ENCODE results near the gene TMEM248. TPM values are rescaled to one million over a fixed set of nuclear protein-coding genes. Genes with fewer than 3 reads are reported as not detected.
"Not testable (repeated sequence)": the region's sequence is repeated elsewhere in the genome, so short reads cannot be mapped to it uniquely, and the experiment has no call there.

Gene TMEM248
- total RNA-seq, 2 donors from 2014 or later: 52.1 to 64.9 TPM

- no peaks in the 10 kb centered on the region for H3K27me3 ChIP-seq
Measured at GRCh38 chr7:66904063-66904593, 16.9 kb upstream of the TMEM248 start.

GRCh38 chr7:66905278-66905677 lies 15.7 kb upstream of the TMEM248 start:
- Histone ChIP-seq H3K9me3 (no peaks in the 10 kb centered on the region), H3K4me1 (no peaks in the 10 kb centered on the region), H3K4me3 (no peak overlapping the region), H3K27ac (no peak overlapping the region), H3K27me3 (no peaks in the 10 kb centered on the region), H3K36me3 (replicated peaks in 1 of 2; ENCODE audit: insufficient read depth in 1 of 2, low read depth in 2 of 2) (peaks cover 0 to 2% of the 10 kb centered on the region in 2 donors)
- WGBS, 2 donors: 92 to 94% methylated on average over 8 of the region's 8 CpGs
- intact Hi-C loops (cut with DNase I): no loop called here
- TF ChIP-seq CTCF (IDR thresholded peaks at IDR 0.05) (no peak), POLR2A (IDR thresholded peaks at IDR 0.05) (no peak)
- no peak for ATAC-seq
- no peak for DNase-seq

More at GRCh38 chr7:66904063-66904593, 16.9 kb upstream of the TMEM248 start:
- Histone ChIP-seq H3K36me3 (replicated peaks in 1 of 2; ENCODE audit: insufficient read depth in 1 of 2, low read depth in 2 of 2) (peaks cover 0 to 3% of the 10 kb centered on the region in 2 donors), H3K9me3 (no peaks in the 10 kb centered on the region), H3K27ac (no peak overlapping the region), H3K4me1 (no peaks in the 10 kb centered on the region), H3K4me3 (no peak overlapping the region)
- intact Hi-C loops (cut with DNase I): no loop called here
- ATAC-seq: no peak
- TF ChIP-seq POLR2A (IDR thresholded peaks at IDR 0.05) (no peak), CTCF (IDR thresholded peaks at IDR 0.05) (no peak)
- 96% methylated on average over 22 to 40 of the region's 44 CpGs for WGBS, 2 donors
- no peak for DNase-seq

GRCh38 chr7:66905689-66906088 lies 15.3 kb upstream of the TMEM248 start:
- no peaks in the 10 kb centered on the region for H3K27me3 ChIP-seq
- no peak overlapping the region for H3K4me3 ChIP-seq
- no peaks in the 10 kb centered on the region for H3K9me3 ChIP-seq
- DNase-seq (no peak), ATAC-seq (no peak)
- H3K4me1 ChIP-seq: no peaks in the 10 kb centered on the region
- 92 to 99% methylated on average over 5 of the region's 5 CpGs for WGBS, 2 donors
- TF ChIP-seq CTCF (IDR thresholded peaks at IDR 0.05) (no peak), POLR2A (IDR thresholded peaks at IDR 0.05) (no peak)
- H3K36me3 ChIP-seq (replicated peaks in 1 of 2; ENCODE audit: insufficient read depth in 1 of 2, low read depth in 2 of 2): peaks cover 0 to 2% of the 10 kb centered on the region in 2 donors
- H3K27ac ChIP-seq: no peak overlapping the region
- intact Hi-C loops (cut with DNase I): no loop called here

- Histone ChIP-seq H3K36me3 (replicated peaks in 1 of 2; ENCODE audit: insufficient read depth in 1 of 2, low read depth in 2 of 2) (no peaks in the 10 kb centered on the region), H3K4me1 (no peaks in the 10 kb centered on the region), H3K9me3 (no peaks in the 10 kb centered on the region), H3K27me3 (no peaks in the 10 kb centered on the region), H3K4me3 (no peak overlapping the region), H3K27ac (no peak overlapping the region)
- no peak for TF ChIP-seq CTCF (IDR thresholded peaks at IDR 0.05)
- TF ChIP-seq POLR2A (IDR thresholded peaks at IDR 0.05): no peak
- DNase-seq (no peak), ATAC-seq (no peak)
- intact Hi-C loops (cut with DNase I): no loop called here
- WGBS, 2 donors: 90 to 93% methylated on average over 3 to 5 of the region's 5 CpGs
Measured at GRCh38 chr7:66907731-66908130, 13.3 kb upstream of the TMEM248 start.

- H3K27me3 ChIP-seq; H3K4me1 ChIP-seq; H3K27ac ChIP-seq; H3K9me3 ChIP-seq; H3K4me3 ChIP-seq; DNase-seq; H3K36me3 ChIP-seq (replicated peaks in 1 of 2; ENCODE audit: insufficient read depth in 1 of 2, low read depth in 2 of 2); ATAC-seq; intact Hi-C loops (cut with DNase I): not testable (repeated sequence)
- WGBS, 2 donors: 82 to 92% methylated on average over 2 to 4 of the region's 4 CpGs
Measured at GRCh38 chr7:66908598-66908997, 12.4 kb upstream of the TMEM248 start.
